ENCODE data around the gene CCNA1.

The CCNA1 gene

DNA sequence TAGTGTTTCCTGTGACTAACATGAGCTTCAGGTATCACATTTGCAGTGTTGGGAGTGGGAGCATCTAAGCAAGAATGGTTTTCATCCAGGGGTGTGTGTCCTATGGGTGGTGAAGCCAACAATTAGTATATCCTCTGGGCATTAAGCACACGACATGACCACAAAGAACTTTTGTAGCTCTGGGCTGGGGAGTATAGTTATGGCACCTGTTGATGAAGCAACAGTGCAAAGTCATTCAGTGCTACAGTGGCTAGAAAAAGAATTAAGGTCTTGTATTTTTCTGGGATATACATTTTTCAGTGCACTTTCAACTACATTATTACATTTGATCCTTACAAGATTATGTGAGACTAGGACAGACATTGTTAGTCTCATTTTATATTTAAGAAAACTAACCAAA lies 21.8 kb downstream of the CCNA1 start:
- no peak for DNase-seq

DNA sequence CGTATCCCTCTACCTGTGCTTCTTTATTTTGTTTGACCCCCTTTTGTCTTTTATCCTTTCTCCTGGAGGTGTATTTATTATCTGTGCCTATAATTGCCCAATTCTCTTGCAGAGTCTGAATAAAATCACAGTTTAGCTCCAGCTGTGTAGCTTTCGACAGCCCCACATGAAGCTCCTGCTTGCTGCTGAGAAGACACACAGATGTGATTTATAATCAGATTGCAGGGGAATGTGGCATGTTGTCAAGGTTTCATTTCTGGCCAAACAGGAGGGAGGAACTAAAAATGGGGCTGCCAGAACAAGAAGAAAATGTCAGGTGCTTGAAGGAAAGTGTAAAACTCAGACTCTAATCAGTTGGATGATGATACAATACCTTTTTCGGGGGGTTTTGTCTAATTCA lies 22.7 kb downstream of the CCNA1 start:
- no peak for DNase-seq

DNA sequence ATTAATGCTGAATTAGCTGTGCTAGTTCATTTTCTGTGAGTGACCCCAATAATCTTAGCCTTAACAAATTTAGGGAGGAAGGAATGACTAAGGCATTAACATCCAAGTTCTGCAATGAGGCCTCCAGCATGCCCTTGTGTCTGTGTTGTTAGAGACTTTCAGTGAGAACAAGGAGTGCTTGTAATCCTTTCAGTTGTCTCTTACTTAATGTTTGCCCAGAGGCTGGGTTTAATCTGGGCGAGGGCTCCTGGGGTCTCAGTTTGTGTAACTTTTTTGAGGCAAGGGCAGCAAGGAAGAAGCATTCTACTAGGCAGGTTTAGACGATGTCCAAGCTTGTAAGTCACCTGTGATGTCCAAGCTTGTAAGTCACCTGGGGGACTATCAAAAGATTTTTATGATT lies 24.3 kb downstream of the CCNA1 start:
- DNase-seq, result no peak

DNA sequence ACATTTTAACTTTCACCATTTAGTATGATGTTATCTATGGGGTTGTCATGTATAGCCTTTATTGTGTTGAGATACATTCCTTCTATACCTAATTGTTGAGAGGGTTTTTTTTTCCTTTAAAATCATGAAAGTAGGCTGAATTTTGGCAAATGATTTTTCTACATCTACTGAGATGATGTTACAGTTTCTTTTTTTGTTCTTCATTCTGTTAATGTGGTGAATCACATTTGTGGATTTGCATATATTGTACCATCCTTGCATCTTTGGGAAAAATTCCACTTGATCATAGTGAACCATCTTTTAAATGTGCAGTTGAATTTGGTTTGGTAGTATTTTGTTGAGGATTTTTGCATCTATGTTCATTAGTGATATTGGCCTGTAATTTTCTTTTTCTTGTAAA lies 29.2 kb downstream of the CCNA1 start:
- no peak for DNase-seq

DNA sequence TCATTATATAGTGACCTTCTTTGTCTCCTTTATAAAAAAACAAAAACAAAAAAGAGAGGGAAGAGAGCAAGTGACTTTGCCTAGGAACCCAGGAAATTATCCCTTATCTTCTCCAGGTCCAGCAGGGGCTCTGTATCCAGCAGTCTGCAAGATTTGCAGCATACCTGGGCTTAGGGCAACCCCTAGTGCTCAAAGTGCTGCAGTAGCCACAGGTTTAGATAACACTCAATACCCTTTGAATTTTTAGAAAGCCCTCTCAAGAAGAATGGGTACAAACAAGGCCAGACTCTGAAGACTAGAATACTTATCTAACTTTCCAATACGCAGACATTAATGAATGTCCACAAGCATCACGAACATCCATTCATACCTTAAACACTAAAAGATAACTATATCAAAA lies 43.2 kb downstream of the CCNA1 start:
- no peak for DNase-seq

DNA sequence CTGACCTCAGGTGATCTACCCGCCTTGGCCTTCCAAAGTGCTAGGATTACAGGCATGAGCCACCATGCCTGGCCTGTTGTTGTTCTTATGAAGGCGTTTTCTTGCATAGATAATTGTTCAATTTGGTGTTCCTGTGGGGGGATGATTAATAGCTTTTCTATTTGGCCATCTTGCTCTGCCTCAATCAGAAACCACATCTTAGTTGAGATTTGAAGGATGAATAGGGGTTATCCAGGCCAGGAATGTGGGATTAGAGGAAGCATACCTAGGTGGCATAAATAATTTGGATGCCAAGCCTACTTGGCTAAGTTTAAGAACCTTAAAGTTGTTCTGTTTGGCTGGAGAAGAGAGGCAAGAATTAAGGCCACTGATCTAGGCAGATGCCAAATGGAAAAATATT lies 44.4 kb downstream of the CCNA1 start:
- DNase-seq, result no peak

DNA sequence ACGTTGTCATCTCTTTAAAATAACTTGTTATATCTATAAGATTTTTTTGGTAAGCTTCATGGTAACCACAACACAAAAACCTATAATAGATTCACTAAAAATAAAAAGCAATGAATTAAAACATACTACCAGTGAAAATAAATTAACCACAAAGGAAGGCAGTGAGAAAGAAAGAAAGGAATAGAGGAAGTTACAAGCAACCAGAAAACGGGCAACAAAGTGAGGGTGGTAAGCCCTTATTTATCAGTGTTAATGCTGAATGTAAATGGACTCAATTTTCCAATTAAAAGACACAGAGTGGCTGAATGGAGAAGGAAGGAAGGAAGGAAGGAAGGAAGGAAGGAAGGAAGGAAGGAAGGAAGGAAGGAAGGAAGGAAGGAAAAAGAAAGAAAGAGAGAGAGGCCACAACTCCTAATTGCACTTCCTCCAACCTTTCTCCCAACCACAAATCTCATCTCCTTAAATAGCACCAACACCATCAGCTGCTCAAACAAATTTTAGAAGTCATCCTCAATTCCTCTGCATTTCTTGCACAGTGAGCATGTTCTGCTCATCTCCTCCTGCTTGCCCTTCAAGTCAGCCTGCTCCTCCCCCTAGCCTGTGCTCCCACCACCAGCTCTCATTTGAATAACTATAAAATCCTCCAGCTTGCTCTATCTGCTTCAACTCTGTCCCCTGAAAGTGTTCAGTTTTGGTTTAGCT lies 48.6 kb downstream of the CCNA1 start:
- DNase-seq, result no peak

DNA sequence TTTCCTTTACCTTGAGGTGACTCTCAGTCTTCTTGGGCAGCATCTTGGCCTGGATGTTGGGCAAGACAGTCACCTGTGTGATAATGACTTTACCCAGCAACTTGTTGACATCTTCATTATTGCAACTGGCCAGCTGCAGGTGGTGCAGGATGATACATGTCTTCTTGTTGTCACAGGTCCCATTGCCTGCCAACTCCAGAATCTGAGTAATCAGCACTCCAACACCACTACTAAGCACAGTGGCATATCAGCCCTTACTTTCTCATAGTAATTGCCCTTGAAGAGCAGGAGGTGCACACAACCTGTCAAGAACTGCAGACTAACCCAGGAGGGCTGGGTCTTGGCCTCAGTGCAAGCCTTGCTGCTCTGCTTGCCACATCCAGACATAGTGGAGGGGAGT lies 57.8 kb downstream of the CCNA1 start:
- no peak for DNase-seq
